Natural killer cell (primary cell): ENCODE measurements around the gene MTPN. TPM values are rescaled to one million over a fixed set of nuclear protein-coding genes. Genes with fewer than 3 reads are reported as not detected.

ENCODE experiments used
- ATAC-seq, 3 donors: fragments of 150-1000 bp in 2 of 3; fragments of 200-7000 bp in 1 of 3; cut with Tn5 transposase; 1 replicate in 1 of 3; 2 replicates in 2 of 3; pipeline ENCODE4 v1.10.0; 2021; ENCODE audit warnings: mild to moderate bottlenecking in 2 of 3, moderate library complexity in 2 of 3
- DNase-seq, 2 donors: peaks; one replicate each; pipeline versions ENCODE4 v3.0.0 to v3.0.0-alpha.2; 2013 to 2021; ENCODE audit warnings: mixed read lengths in 1 of 2
- H3K27ac ChIP-seq: one replicate; pipeline ENCODE4 v1.5.1; 2013; ENCODE audit warnings: mild to moderate bottlenecking, low read length
- H3K27me3 ChIP-seq: one replicate; pipeline ENCODE4 v1.6.1; 2013; ENCODE audit warnings: low read length; ENCODE audit not compliant: control insufficient read depth, insufficient read depth
- H3K36me3 ChIP-seq: one replicate; pipeline ENCODE4 v1.6.1; 2013; ENCODE audit warnings: low read length; ENCODE audit not compliant: control insufficient read depth, insufficient read depth
- H3K4me1 ChIP-seq: one replicate; pipeline ENCODE4 v1.6.1; 2013; ENCODE audit warnings: low read length; ENCODE audit not compliant: control insufficient read depth, insufficient read depth
- H3K4me3 ChIP-seq: one replicate; pipeline ENCODE4 v1.5.1; 2013; ENCODE audit warnings: low read length
- H3K9me3 ChIP-seq: one replicate; pipeline ENCODE4 v1.6.1; 2013; ENCODE audit warnings: low read length; ENCODE audit not compliant: control insufficient read depth, insufficient read depth
- H3K27ac Mint-ChIP-seq, 2 donors: one replicate each; pipeline ENCODE4 v1.8.0; 2022; ENCODE audit warnings: mild to moderate bottlenecking in 2 of 2, mixed read lengths in 2 of 2, moderate library complexity in 1 of 2
- H3K27me3 Mint-ChIP-seq, 2 donors: one replicate each; pipeline ENCODE4 v1.8.0; 2022; ENCODE audit warnings: low read depth in 2 of 2, mixed read lengths in 2 of 2
- H3K36me3 Mint-ChIP-seq: one replicate; pipeline ENCODE4 v1.8.0; 2022; ENCODE audit warnings: mixed read lengths
- H3K4me1 Mint-ChIP-seq, 2 donors: one replicate each; pipeline ENCODE4 v1.8.0; 2022; ENCODE audit warnings: mixed read lengths in 2 of 2
- H3K4me3 Mint-ChIP-seq: one replicate; pipeline ENCODE4 v1.8.0; 2022; ENCODE audit warnings: mild to moderate bottlenecking, moderate library complexity, mixed read lengths
- H3K9me3 Mint-ChIP-seq, 2 donors: one replicate each; pipeline ENCODE4 v1.8.0; 2022; ENCODE audit warnings: mixed read lengths in 2 of 2
- CTCF ChIP-seq: fragments of 200-600 bp; IDR thresholded peaks from one replicate; pipeline ENCODE4 v1.8.0; 2022; ENCODE audit warnings: antibody characterized with exemption
- WGBS: methylation state at CpG from one replicate; pipeline ENCODE4 v1.1.7; 2013; ENCODE audit warnings: missing lambda C conversion rate; ENCODE audit not compliant: insufficient coverage; 5-methylcytosine and 5-hydroxymethylcytosine counted together
- intact Hi-C: fragments of 100-400 bp; cut with micrococcal nuclease; formaldehyde crosslinking; loops from one replicate; pipeline ENCODE4 v1.14.2; 2022
- total RNA-seq, 4 donors: library from RNA; stranded (reverse); fragments of 120-200 nt in 1 of 4; gene quantifications; one replicate each; pipeline versions ENCODE4 v1.2.3 to v1.2.4, GENCODE V29; 2013 to 2022

The MTPN gene
- total RNA-seq, 3 donors from 2014 or later (not counting 1 experiment from before 2014, with no cell fraction given) = 161 to 170 (median 165) TPM

GRCh38 chr7:135938563-135938962, 38.6 kb downstream of the MTPN start:
- Histone ChIP-seq H3K27me3 (no peaks in the 10 kb centered on the region), H3K27ac (no peak overlapping the region), H3K4me1 (peaks cover 10% of the 10 kb centered on the region), H3K36me3 (no peaks in the 10 kb centered on the region), H3K4me3 (no peak overlapping the region), H3K9me3 (no peaks in the 10 kb centered on the region)
- Mint-ChIP-seq H3K4me3 (peak overlapping the region; percentile 43), H3K4me1 (peaks cover 75 to 87% of the 10 kb centered on the region in 2 donors), H3K9me3 (no peaks in the 10 kb centered on the region), H3K36me3 (no peaks in the 10 kb centered on the region), H3K27me3 (no peaks in the 10 kb centered on the region), H3K27ac (peak overlapping the region; percentile 63 to 73)
- WGBS = no CpG with 5 or more reads among the region's 3 CpGs
- intact Hi-C loops = loop anchor here (5.0 kb wide), 1 partner anchor 34 kb away; no protein-coding TSS in a partner anchor
- no peak for ATAC-seq
- DNase-seq = no peak
- TF ChIP-seq CTCF = no peak

- Histone ChIP-seq H3K4me3 (no peak overlapping the region), H3K27me3 (no peaks in the 10 kb centered on the region), H3K4me1 (peaks cover 10% of the 10 kb centered on the region), H3K27ac (no peak overlapping the region), H3K9me3 (no peaks in the 10 kb centered on the region), H3K36me3 (no peaks in the 10 kb centered on the region)
- ATAC-seq = no peak
- Mint-ChIP-seq H3K9me3 (no peaks in the 10 kb centered on the region), H3K4me3 (peak overlapping the region; percentile 43), H3K27me3 (no peaks in the 10 kb centered on the region), H3K36me3 (no peaks in the 10 kb centered on the region), H3K27ac (peak overlapping the region; percentile 63 to 73), H3K4me1 (peaks cover 75 to 87% of the 10 kb centered on the region in 2 donors)
- intact Hi-C loops = loop anchor here (5.0 kb wide), 1 partner anchor 34 kb away; no protein-coding TSS in a partner anchor
- DNase-seq = no peak
- TF ChIP-seq CTCF = no peak
These were observed 39.1 kb downstream of the MTPN start for GRCh38 chr7:135938086-135938485.

DNA sequence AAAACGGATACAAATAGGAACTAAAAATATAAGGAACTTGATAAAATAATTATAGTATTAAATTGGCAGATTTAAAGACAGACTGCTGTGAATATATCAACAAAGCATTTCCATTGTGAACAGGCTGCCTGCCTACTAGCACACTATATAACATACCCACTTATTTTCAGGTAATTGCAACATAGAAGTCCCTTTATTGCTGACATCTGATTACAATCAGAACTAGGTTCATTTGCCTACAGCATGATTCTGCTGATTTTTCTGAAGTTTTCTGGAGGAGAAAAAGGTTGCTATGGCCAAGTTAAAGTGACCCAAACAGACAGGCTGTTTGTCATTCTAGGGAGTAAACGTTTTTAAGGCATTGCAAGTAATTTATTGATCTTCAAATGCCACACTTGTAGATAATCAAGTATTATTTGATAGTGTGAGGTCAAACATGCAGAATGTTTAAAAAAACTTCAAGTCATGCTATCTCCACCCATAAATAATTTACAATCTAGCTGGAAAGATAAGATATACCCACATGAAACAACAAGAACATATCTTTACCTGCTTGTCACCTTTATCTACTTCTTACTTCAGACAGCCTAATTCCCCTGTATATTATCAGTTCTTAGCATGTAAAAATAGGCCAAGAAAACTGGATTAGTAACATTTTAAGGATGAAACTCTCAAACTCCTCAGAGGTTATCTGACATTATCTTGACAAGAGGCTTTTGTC, 40.5 kb downstream of the MTPN start:
- ATAC-seq (peak in 1 of 3 donors; percentile 33), DNase-seq (no peak)
- no peaks in the 10 kb centered on the region for H3K9me3 Mint-ChIP-seq
- no peak overlapping the region for H3K4me3 Mint-ChIP-seq
- no peaks in the 10 kb centered on the region for H3K36me3 ChIP-seq
- WGBS = 60% methylated on average over 2 of the region's 2 CpGs
- TF ChIP-seq CTCF = no peak
- peaks cover 85 to 87% of the 10 kb centered on the region in 2 donors for H3K4me1 Mint-ChIP-seq
- no peak overlapping the region for H3K4me3 ChIP-seq
- no peaks in the 10 kb centered on the region for H3K36me3 Mint-ChIP-seq
- intact Hi-C loops = loop anchor here (5.0 kb wide), 1 partner anchor 36 kb away; no protein-coding TSS in a partner anchor
- no peak overlapping the region for H3K27ac ChIP-seq
- peaks cover 15% of the 10 kb centered on the region for H3K4me1 ChIP-seq
- peak overlapping the region; percentile 71 to 78 for H3K27ac Mint-ChIP-seq
- no peaks in the 10 kb centered on the region for H3K27me3 Mint-ChIP-seq
- H3K9me3 ChIP-seq = no peaks in the 10 kb centered on the region
- no peaks in the 10 kb centered on the region for H3K27me3 ChIP-seq
